HepG2 (cell line): ENCODE measurements around the gene SYT17. TPM values are rescaled to one million over a fixed set of nuclear protein-coding genes. Genes with fewer than 3 reads are reported as not detected.

ENCODE experiments used
- ATAC-seq: fragments of 200-7000 bp; cut with Tn5 transposase; 3 replicates; pipeline ENCODE4 v1.9.1; 2020; ENCODE audit warnings: mild to moderate bottlenecking, moderate library complexity
- BruUV-seq: library from RNA; stranded (reverse); fragments of 400-500 nt; replicated peaks from 2 replicates; lab custom pipeline; 2021; lab: Mats Ljungman, UMichigan
- CTCF ChIA-PET: fragments of 300-600 bp; formaldehyde crosslinking; extraction: SDS; loops from one replicate; lab custom pipeline; 2021; ENCODE audit warnings: low total read pairs, inconsistent platforms, low intra/inter-chr PET ratio; lab: Yijun Ruan, JAX
- POLR2A ChIA-PET: fragments of 350-600 bp; sonication (Branson Sonifier 250); formaldehyde crosslinking; loops from one replicate; lab custom pipeline; 2020; ENCODE audit warnings: antibody characterized with exemption, inconsistent platforms; lab: Yijun Ruan, JAX
- DNase-seq: peaks from one replicate; pipeline ENCODE4 v3.0.0-alpha.2; 2015; ENCODE audit warnings: low spot score
- FAIRE-seq: peaks from 3 replicates; lab custom pipeline; 2011; peaks lifted over from hg19 to GRCh38; lab: Jason Lieb, UNC
- H2AFZ ChIP-seq: one replicate; pipeline ENCODE4 v1.6.1; 2011; ENCODE audit warnings: low read length, inconsistent platforms
- H3K27ac ChIP-seq: fragments of 300-600 bp; 3 replicates; pipeline ENCODE4 v1.8.0; 2011; ENCODE audit warnings: mixed run types, mild to moderate bottlenecking, mixed read lengths, low read length, inconsistent platforms; ENCODE audit not compliant: insufficient read depth; ENCODE audit errors: extremely low read length
- H3K27me3 ChIP-seq, 2 experiments: fragments of 200-600 bp in 1 of 2; 2 replicates in 1 of 2; 3 replicates in 1 of 2; pipeline versions ENCODE4 v1.6.0 to v1.8.0; 2011; ENCODE audit warnings: low read length in 2 of 2, mild to moderate bottlenecking in 2 of 2, moderate library complexity in 2 of 2, inconsistent platforms in 1 of 2; ENCODE audit not compliant: insufficient read depth in 2 of 2, control insufficient read depth in 1 of 2
- H3K36me3 ChIP-seq, 2 experiments: fragments of 200-600 bp in 1 of 2; replicated peaks in 1 of 2; 2 replicates in 1 of 2; 3 replicates in 1 of 2; pipeline versions ENCODE4 v1.5.1 to v1.8.0; 2011; ENCODE audit warnings: low read length in 2 of 2, inconsistent platforms in 1 of 2; ENCODE audit not compliant: insufficient read depth in 2 of 2, control insufficient read depth in 1 of 2
- H3K4me1 ChIP-seq: 2 replicates; pipeline ENCODE4 v1.5.1; 2012; ENCODE audit warnings: low read length, inconsistent platforms; ENCODE audit not compliant: insufficient read depth
- H3K4me2 ChIP-seq: 2 replicates; pipeline ENCODE4 v1.6.0; 2011; ENCODE audit warnings: low read depth, low read length, inconsistent platforms
- H3K4me3 ChIP-seq, 3 experiments: fragments of 200-600 bp in 1 of 3; sonication (generic), shearing (Covaris generic) in 1 of 3; replicated peaks in 1 of 3; 2 replicates each; pipeline ENCODE4 v1.5.1; 2011 to 2016; ENCODE audit warnings: low read length in 3 of 3, inconsistent platforms in 2 of 3, low read depth in 2 of 3, mild to moderate bottlenecking in 2 of 3, control low read depth in 1 of 3, mixed read lengths in 1 of 3; ENCODE audit not compliant: insufficient read depth in 1 of 3
- H3K79me2 ChIP-seq: one replicate; pipeline ENCODE4 v1.6.1; 2011; ENCODE audit warnings: low read length, inconsistent platforms; ENCODE audit not compliant: insufficient read depth
- H3K9ac ChIP-seq: 2 replicates; pipeline ENCODE4 v1.6.0; 2011; ENCODE audit warnings: mild to moderate bottlenecking, low read depth, low read length, inconsistent platforms; ENCODE audit not compliant: insufficient read depth
- H3K9me3 ChIP-seq: 2 replicates; pipeline ENCODE4 v1.5.1; 2012; ENCODE audit warnings: mild to moderate bottlenecking, low read length
- H4K20me1 ChIP-seq: 2 replicates; pipeline ENCODE4 v1.6.0; 2011; ENCODE audit warnings: inconsistent platforms, mild to moderate bottlenecking, low read length, moderate library complexity; ENCODE audit not compliant: insufficient read depth
- EED ChIP-seq: sonication (generic); formaldehyde crosslinking; IDR thresholded peaks from 2 replicates; pipeline ENCODE4 v1.5.0; 2020; ENCODE audit warnings: mild to moderate bottlenecking, missing genetic modification reagents
- FOXP1 ChIP-seq, 2 experiments: fragments of 450-650 bp in 1 of 2; IDR thresholded peaks; 2 replicates each; pipeline ENCODE4 v1.6.1; 2017 to 2018; ENCODE audit warnings: antibody characterized with exemption in 1 of 2
- MAF1 ChIP-seq: sonication (generic); formaldehyde crosslinking; IDR thresholded peaks from 2 replicates; pipeline ENCODE4 v1.5.0; 2020; ENCODE audit warnings: missing genetic modification reagents, borderline replicate concordance
- MIER2 ChIP-seq: IDR thresholded peaks from 2 replicates; pipeline ENCODE4 v1.6.1; 2016; ENCODE audit warnings: missing biosample characterization, missing genetic modification reagents
- POGK ChIP-seq: sonication (generic); formaldehyde crosslinking; conservative IDR thresholded peaks from 2 replicates; pipeline ENCODE4 v1.8.0; 2022; ENCODE audit warnings: mild to moderate bottlenecking, moderate library complexity, missing genetic modification reagents
- SNAPC5 ChIP-seq: sonication (generic); formaldehyde crosslinking; IDR thresholded peaks from 2 replicates; pipeline ENCODE4 v1.8.1; 2023; ENCODE audit warnings: mild to moderate bottlenecking, missing genetic modification reagents, borderline replicate concordance
- ZNF253 ChIP-seq: sonication (generic); formaldehyde crosslinking; IDR thresholded peaks from 2 replicates; pipeline ENCODE4 v1.8.0; 2022; ENCODE audit warnings: mild to moderate bottlenecking, missing genetic modification reagents, borderline replicate concordance
- ZNF749 ChIP-seq: sonication (generic); formaldehyde crosslinking; IDR thresholded peaks from 2 replicates; pipeline ENCODE4 v1.8.0; 2022; ENCODE audit warnings: mild to moderate bottlenecking, missing genetic modification reagents, moderate library complexity, borderline replicate concordance
- WGBS: methylation state at CpG from one replicate; pipeline ENCODE4 v1.1.6; 2017; ENCODE audit warnings: low lambda C conversion rate; 5-methylcytosine and 5-hydroxymethylcytosine counted together
- in situ Hi-C: cut with HindIII; loops from 2 replicates; pipeline ENCODE4 v1.10.0; 2017; ENCODE audit warnings: low pct_unique_long_range_greater_than_20kb; ENCODE audit not compliant: extremely low pct_ligation_motif_present
- intact Hi-C: fragments of 100-400 bp; cut with micrococcal nuclease; formaldehyde crosslinking; loops from one replicate; pipeline ENCODE4 v1.10.0; 2022; ENCODE audit not compliant: unreplicated experiment
- polyA plus RNA-seq, 8 experiments: library from polyadenylated mRNA; depleted of rRNA in 3 of 8; stranded (reverse) in 7 of 8; unstranded in 1 of 8; fragments of >200 nt; fragmentation: Illumina TruSeq in 4 of 8; extraction: Trizol in 4 of 8; gene quantifications; 2 replicates each; pipeline versions ENCODE4 v1.2.1 to v1.2.3, GENCODE V29; 2011 to 2016; ENCODE audit warnings: low read depth in 4 of 8, missing spikeins in 1 of 8, mixed read lengths in 1 of 8; ENCODE audit not compliant: insufficient read depth in 1 of 8
- total RNA-seq, 5 experiments: library from RNA; depleted of rRNA; stranded (reverse); fragments of >200 nt; fragmentation: Illumina TruSeq; extraction: Trizol; gene quantifications; 2 replicates each; pipeline ENCODE4 v1.2.3, GENCODE V29; 2016; ENCODE audit warnings: low read depth in 1 of 5
- TF ChIP-seq, protein P1 (sequence below): sonication (generic); formaldehyde crosslinking; conservative IDR thresholded peaks from 2 replicates; pipeline ENCODE4 v1.8.1; 2023; ENCODE audit warnings: missing genetic modification reagents
- TF ChIP-seq, protein P2 (sequence below): sonication (generic); formaldehyde crosslinking; IDR thresholded peaks from 2 replicates; pipeline ENCODE4 v1.4.0; 2020; ENCODE audit warnings: mild to moderate bottlenecking, missing genetic modification reagents

Gene SYT17
- total and polyA plus RNA-seq, 2 of the 13 experiments (the other 11 are each of a cell fraction or from before 2014, with no cell fraction given): 0.44 TPM; not detected in 1

- TF ChIP-seq SNAPC5 (CRISPR knock-in tag): no peak
- TF ChIP-seq, protein P1, sequence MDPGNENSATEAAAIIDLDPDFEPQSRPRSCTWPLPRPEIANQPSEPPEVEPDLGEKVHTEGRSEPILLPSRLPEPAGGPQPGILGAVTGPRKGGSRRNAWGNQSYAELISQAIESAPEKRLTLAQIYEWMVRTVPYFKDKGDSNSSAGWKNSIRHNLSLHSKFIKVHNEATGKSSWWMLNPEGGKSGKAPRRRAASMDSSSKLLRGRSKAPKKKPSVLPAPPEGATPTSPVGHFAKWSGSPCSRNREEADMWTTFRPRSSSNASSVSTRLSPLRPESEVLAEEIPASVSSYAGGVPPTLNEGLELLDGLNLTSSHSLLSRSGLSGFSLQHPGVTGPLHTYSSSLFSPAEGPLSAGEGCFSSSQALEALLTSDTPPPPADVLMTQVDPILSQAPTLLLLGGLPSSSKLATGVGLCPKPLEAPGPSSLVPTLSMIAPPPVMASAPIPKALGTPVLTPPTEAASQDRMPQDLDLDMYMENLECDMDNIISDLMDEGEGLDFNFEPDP (CRISPR knock-in tag): no peak
- TF ChIP-seq ZNF253 (CRISPR knock-in tag): no peak
- TF ChIP-seq POGK (CRISPR knock-in tag): no peak
- TF ChIP-seq MAF1 (CRISPR knock-in tag): no peak
- TF ChIP-seq, protein P2, sequence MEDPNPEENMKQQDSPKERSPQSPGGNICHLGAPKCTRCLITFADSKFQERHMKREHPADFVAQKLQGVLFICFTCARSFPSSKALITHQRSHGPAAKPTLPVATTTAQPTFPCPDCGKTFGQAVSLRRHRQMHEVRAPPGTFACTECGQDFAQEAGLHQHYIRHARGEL (CRISPR knock-in tag): no peak
- no peak for TF ChIP-seq MIER2
Observed at GRCh38 chr16:19294156-19294649, 126.2 kb downstream of the SYT17 start (continued).

- Histone ChIP-seq H3K4me3 (no peak overlapping the region), H3K9ac (no peak overlapping the region), H4K20me1 (no peaks in the 10 kb centered on the region), H3K79me2 (no peaks in the 10 kb centered on the region), H3K27me3 (peaks cover 2 to 17% of the 10 kb centered on the region in 2 experiments; a peak in 3 of 5 replicates), H2AFZ (no peak overlapping the region), H3K4me1 (no peaks in the 10 kb centered on the region), H3K27ac (no peak overlapping the region), H3K36me3 (no peaks in the 10 kb centered on the region), H3K4me2 (no peak overlapping the region), H3K9me3 (no peaks in the 10 kb centered on the region)
- peak; percentile 15 for FAIRE-seq
- WGBS: 5% methylated on average over 2 of the region's 2 CpGs
- TF ChIP-seq EED (CRISPR knock-in tag): no peak
- TF ChIP-seq FOXP1 (IDR thresholded peaks at IDR 0.05): no peak
- no peak for TF ChIP-seq FOXP1 (CRISPR knock-in tag; IDR thresholded peaks at IDR 0.05)
- TF ChIP-seq ZNF749 (CRISPR knock-in tag): no peak
- CTCF ChIA-PET: no interaction called here
- intact Hi-C loops: no loop called here
- in situ Hi-C loops: no loop called here
- ATAC-seq: no peak
- POLR2A ChIA-PET: no interaction called here
- DNase-seq: no peak
- no TSS peak for BruUV-seq
Observed at GRCh38 chr16:19295393-19295792, 127.4 kb downstream of the SYT17 start.
